Trophoblast cell (in vitro differentiated cells and primary cell): ENCODE measurements around the gene FASTK.

ENCODE experiments used
- DNase-seq, 2 donors: peaks; one replicate each; pipeline ENCODE4 v3.0.0-alpha.2; 2016
- H2AFZ ChIP-seq: 2 replicates; pipeline ENCODE4 v1.6.1; 2013; ENCODE audit warnings: low read length, moderate library complexity, mild to moderate bottlenecking; ENCODE audit not compliant: insufficient read depth, poor library complexity
- H2AK5ac ChIP-seq: 2 replicates; pipeline ENCODE4 v1.6.1; 2013; ENCODE audit warnings: mild to moderate bottlenecking, low read length
- H2BK120ac ChIP-seq: 2 replicates; pipeline ENCODE4 v1.6.1; 2013; ENCODE audit warnings: low read length, mild to moderate bottlenecking, moderate library complexity; ENCODE audit not compliant: insufficient read depth, poor library complexity
- H2BK12ac ChIP-seq: 2 replicates; pipeline ENCODE4 v1.6.1; 2013; ENCODE audit warnings: mild to moderate bottlenecking, low read length, moderate library complexity
- H2BK5ac ChIP-seq: 2 replicates; pipeline ENCODE4 v1.6.1; 2013; ENCODE audit warnings: low read length, low read depth, moderate library complexity, mild to moderate bottlenecking; ENCODE audit not compliant: poor library complexity
- H3K14ac ChIP-seq: 2 replicates; pipeline ENCODE4 v1.6.1; 2013; ENCODE audit warnings: mild to moderate bottlenecking, low read length
- H3K18ac ChIP-seq: 2 replicates; pipeline ENCODE4 v1.6.1; 2013; ENCODE audit warnings: mild to moderate bottlenecking, low read length
- H3K23ac ChIP-seq: 2 replicates; pipeline ENCODE4 v1.6.1; 2013; ENCODE audit warnings: low read length
- H3K27ac ChIP-seq: 2 replicates; pipeline ENCODE4 v1.5.1; 2013; ENCODE audit warnings: low read depth, mild to moderate bottlenecking, inconsistent platforms, low read length, moderate library complexity
- H3K27me3 ChIP-seq: 2 replicates; pipeline ENCODE4 v1.6.1; 2013; ENCODE audit warnings: inconsistent platforms, mild to moderate bottlenecking, low read length, moderate library complexity; ENCODE audit not compliant: insufficient read depth
- H3K36me3 ChIP-seq, 2 experiments: 1 replicate in 1 of 2; 2 replicates in 1 of 2; pipeline ENCODE4 v1.6.1; 2013; ENCODE audit warnings: low read length in 2 of 2, mild to moderate bottlenecking in 2 of 2, moderate library complexity in 1 of 2; ENCODE audit not compliant: insufficient read depth in 2 of 2, control insufficient read depth in 1 of 2
- H3K4ac ChIP-seq: 2 replicates; pipeline ENCODE4 v1.6.1; 2013; ENCODE audit warnings: low read depth, mild to moderate bottlenecking, low read length, moderate library complexity
- H3K4me1 ChIP-seq, 2 experiments: 1 replicate in 1 of 2; 2 replicates in 1 of 2; pipeline ENCODE4 v1.6.1; 2013; ENCODE audit warnings: low read length in 2 of 2, mild to moderate bottlenecking in 2 of 2, moderate library complexity in 1 of 2; ENCODE audit not compliant: insufficient read depth in 2 of 2, control insufficient read depth in 1 of 2
- H3K4me2 ChIP-seq: 2 replicates; pipeline ENCODE4 v1.6.1; 2013; ENCODE audit warnings: inconsistent platforms, mild to moderate bottlenecking, low read length, moderate library complexity
- H3K4me3 ChIP-seq: 2 replicates; pipeline ENCODE4 v1.5.1; 2013; ENCODE audit warnings: mild to moderate bottlenecking, low read depth, low read length, inconsistent platforms
- H3K79me1 ChIP-seq: one replicate; pipeline ENCODE4 v1.6.1; 2013; ENCODE audit warnings: low read length
- H3K79me2 ChIP-seq: 2 replicates; pipeline ENCODE4 v1.6.1; 2013; ENCODE audit warnings: low read length, mild to moderate bottlenecking; ENCODE audit not compliant: control insufficient read depth, insufficient read depth, poor library complexity
- H3K9ac ChIP-seq: 2 replicates; pipeline ENCODE4 v1.6.1; 2013; ENCODE audit warnings: mild to moderate bottlenecking, low read length
- H3K9me3 ChIP-seq: 2 replicates; pipeline ENCODE4 v1.6.1; 2013; ENCODE audit warnings: low read depth, mild to moderate bottlenecking, control low read depth, inconsistent platforms, low read length; ENCODE audit not compliant: insufficient read depth
- H4K12ac ChIP-seq: 2 replicates; pipeline ENCODE4 v1.6.1; 2013; ENCODE audit warnings: low read depth, mild to moderate bottlenecking, low read length, moderate library complexity
- H4K8ac ChIP-seq: 2 replicates; pipeline ENCODE4 v1.6.1; 2013; ENCODE audit warnings: low read depth, mild to moderate bottlenecking, low read length, moderate library complexity
- H4K91ac ChIP-seq: one replicate; pipeline ENCODE4 v1.6.1; 2013; ENCODE audit warnings: low read depth, mild to moderate bottlenecking, low read length, moderate library complexity
- WGBS: extraction: QIAGEN DNeasy Blood & Tissue Kit; methylation state at CpG from one replicate; pipeline ENCODE4 v1.1.7; 2013; ENCODE audit warnings: missing lambda C conversion rate; ENCODE audit not compliant: insufficient read length, insufficient coverage; ENCODE audit errors: extremely low coverage; 5-methylcytosine and 5-hydroxymethylcytosine counted together

The FASTK gene

DNA sequence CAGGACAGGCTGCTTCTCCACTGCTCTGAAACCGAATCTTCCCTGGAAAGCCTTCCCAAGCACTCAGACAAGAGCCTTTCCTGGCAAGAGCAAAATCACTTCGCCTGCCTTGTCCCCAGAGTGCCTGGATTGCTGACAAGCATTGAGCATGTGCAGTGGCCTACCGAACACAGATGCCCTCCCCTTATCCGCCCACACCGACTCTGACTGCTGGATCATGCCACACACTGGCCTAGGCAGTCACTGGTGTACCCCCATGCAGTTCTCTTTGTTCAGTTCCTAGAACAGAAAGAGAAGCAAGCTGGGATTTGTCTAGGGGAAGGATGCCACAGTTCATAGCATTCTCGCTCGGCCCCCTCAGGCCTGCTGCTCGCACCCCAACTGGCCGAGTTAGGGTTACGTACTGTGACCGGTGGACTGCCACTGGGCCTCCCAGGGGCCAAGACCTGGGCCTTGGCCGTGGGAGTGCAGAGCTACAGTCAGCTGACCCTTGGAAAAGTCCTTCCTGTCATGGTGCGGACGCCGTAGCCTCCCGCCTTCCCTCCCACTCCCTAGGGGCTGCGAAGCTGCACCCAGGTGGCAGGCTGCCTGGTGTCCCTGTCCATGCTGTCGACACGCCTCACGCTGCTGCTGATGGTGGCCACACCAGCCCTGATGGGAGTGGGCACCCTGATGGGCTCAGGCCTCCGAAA, 45.4 kb downstream of the FASTK start:
- Histone ChIP-seq H3K4me3 (no peak overlapping the region), H3K4me2 (no peak overlapping the region), H3K4ac (no peak overlapping the region), H2BK12ac (no peak overlapping the region), H3K79me2 (no peaks in the 10 kb centered on the region), H3K9me3 (peaks cover 1% of the 10 kb centered on the region), H4K91ac (no peak overlapping the region), H3K79me1 (peaks cover 11% of the 10 kb centered on the region), H3K23ac (no peak overlapping the region), H2AFZ (no peak overlapping the region), H4K12ac (no peak overlapping the region), H3K4me1 (peaks cover 17 to 19% of the 10 kb centered on the region in 2 experiments), H4K8ac (no peak overlapping the region), H2BK5ac (no peak overlapping the region), H2BK120ac (no peak overlapping the region), H3K18ac (no peak overlapping the region), H3K9ac (no peak overlapping the region), H2AK5ac (no peak overlapping the region), H3K27ac (no peak overlapping the region), H3K27me3 (no peaks in the 10 kb centered on the region), H3K36me3 (peaks cover 38 to 45% of the 10 kb centered on the region in 2 experiments), H3K14ac (no peak overlapping the region)
- WGBS, result no CpG with 5 or more reads among the region's 21 CpGs
- DNase-seq, result no peak

DNA sequence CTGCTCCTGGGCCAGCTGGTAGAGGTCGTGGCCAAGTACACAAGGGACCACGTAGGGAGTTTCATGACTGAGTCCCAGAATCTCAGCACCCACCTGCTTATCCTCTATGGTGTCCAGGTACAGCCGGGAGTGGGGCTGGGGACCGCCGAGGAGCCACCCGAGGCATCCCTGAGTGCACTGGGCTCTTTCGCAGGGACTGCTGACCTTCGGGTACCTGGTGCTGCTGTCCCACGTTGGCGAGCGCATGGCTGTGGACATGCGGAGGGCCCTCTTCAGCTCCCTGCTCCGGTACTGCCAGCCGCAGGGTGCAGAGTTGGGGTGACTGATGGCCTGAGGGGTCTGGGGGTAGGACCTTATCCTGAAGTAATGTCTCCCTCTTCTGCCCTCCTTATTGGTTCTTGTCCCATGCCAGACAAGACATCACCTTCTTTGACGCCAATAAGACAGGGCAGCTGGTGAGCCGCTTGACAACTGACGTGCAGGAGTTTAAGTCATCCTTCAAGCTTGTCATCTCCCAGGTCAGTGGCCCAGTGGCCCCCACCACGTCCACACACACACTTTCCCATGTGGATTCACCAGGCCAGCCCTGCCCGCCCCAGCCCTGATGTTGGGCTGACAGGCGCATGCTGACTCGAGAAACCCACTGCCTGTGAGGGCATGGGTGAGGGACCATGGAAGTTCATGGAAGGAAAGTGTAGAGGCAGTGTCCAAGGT, 46.1 kb downstream of the FASTK start:
- Histone ChIP-seq H3K9ac (no peak overlapping the region), H3K9me3 (peaks cover 1% of the 10 kb centered on the region), H2AFZ (no peak overlapping the region), H2BK12ac (no peak overlapping the region), H2BK5ac (no peak overlapping the region), H4K91ac (no peak overlapping the region), H3K18ac (no peak overlapping the region), H3K4me3 (no peak overlapping the region), H3K23ac (no peak overlapping the region), H3K4me1 (peaks cover 10 to 13% of the 10 kb centered on the region in 2 experiments), H3K79me2 (no peaks in the 10 kb centered on the region), H3K27ac (no peak overlapping the region), H4K12ac (no peak overlapping the region), H4K8ac (no peak overlapping the region), H3K27me3 (no peaks in the 10 kb centered on the region), H2BK120ac (no peak overlapping the region), H2AK5ac (no peak overlapping the region), H3K14ac (no peak overlapping the region), H3K36me3 (peaks cover 38 to 45% of the 10 kb centered on the region in 2 experiments), H3K4ac (no peak overlapping the region), H3K4me2 (no peak overlapping the region), H3K79me1 (peaks cover 7% of the 10 kb centered on the region)
- DNase-seq, result no peak
- no CpG with 5 or more reads among the region's 21 CpGs for whole genome bisulfite sequencing

DNA sequence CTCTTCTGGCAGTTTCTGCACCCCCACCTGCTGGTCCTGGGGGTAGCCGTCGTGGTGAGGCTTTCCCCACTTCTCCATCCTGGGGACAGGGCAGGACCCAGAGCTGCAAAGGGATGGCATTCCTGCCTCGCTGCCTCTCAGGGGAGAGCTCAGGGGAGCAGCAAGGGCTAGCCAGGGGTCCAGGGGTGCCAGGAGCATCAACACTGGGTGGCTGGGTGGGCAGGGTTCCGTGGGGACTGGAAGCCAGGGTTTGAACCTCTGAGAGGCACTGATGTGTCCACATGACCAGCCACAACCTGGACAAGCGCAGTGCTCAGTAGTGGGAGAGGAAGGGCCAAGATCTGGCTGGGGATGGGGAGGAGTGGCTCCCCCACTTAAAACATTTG, 46.8 kb downstream of the FASTK start:
- no peak overlapping the region for H2AFZ ChIP-seq
- no peak overlapping the region for H3K4me3 ChIP-seq
- no peak overlapping the region for H3K14ac ChIP-seq
- H3K79me1 ChIP-seq, result peaks cover 5% of the 10 kb centered on the region
- DNase-seq, result no peak
- WGBS, result no CpG with 5 or more reads among the region's 5 CpGs
- no peak overlapping the region for H3K23ac ChIP-seq
- no peak overlapping the region for H4K12ac ChIP-seq
- no peak overlapping the region for H3K4me2 ChIP-seq
- peaks cover 1% of the 10 kb centered on the region for H3K9me3 ChIP-seq
- H2BK120ac ChIP-seq, result no peak overlapping the region
- no peaks in the 10 kb centered on the region for H3K27me3 ChIP-seq
- H3K79me2 ChIP-seq, result no peaks in the 10 kb centered on the region
- H2AK5ac ChIP-seq, result no peak overlapping the region
- H2BK5ac ChIP-seq, result no peak overlapping the region
- H3K27ac ChIP-seq, result no peak overlapping the region
- H3K9ac ChIP-seq, result no peak overlapping the region
- H3K4me1 ChIP-seq, result peaks cover 5 to 8% of the 10 kb centered on the region in 2 experiments
- no peak overlapping the region for H3K4ac ChIP-seq
- no peak overlapping the region for H4K91ac ChIP-seq
- H4K8ac ChIP-seq, result no peak overlapping the region
- H3K18ac ChIP-seq, result no peak overlapping the region
- H2BK12ac ChIP-seq, result no peak overlapping the region
- H3K36me3 ChIP-seq, result peaks cover 38 to 45% of the 10 kb centered on the region in 2 experiments

DNA sequence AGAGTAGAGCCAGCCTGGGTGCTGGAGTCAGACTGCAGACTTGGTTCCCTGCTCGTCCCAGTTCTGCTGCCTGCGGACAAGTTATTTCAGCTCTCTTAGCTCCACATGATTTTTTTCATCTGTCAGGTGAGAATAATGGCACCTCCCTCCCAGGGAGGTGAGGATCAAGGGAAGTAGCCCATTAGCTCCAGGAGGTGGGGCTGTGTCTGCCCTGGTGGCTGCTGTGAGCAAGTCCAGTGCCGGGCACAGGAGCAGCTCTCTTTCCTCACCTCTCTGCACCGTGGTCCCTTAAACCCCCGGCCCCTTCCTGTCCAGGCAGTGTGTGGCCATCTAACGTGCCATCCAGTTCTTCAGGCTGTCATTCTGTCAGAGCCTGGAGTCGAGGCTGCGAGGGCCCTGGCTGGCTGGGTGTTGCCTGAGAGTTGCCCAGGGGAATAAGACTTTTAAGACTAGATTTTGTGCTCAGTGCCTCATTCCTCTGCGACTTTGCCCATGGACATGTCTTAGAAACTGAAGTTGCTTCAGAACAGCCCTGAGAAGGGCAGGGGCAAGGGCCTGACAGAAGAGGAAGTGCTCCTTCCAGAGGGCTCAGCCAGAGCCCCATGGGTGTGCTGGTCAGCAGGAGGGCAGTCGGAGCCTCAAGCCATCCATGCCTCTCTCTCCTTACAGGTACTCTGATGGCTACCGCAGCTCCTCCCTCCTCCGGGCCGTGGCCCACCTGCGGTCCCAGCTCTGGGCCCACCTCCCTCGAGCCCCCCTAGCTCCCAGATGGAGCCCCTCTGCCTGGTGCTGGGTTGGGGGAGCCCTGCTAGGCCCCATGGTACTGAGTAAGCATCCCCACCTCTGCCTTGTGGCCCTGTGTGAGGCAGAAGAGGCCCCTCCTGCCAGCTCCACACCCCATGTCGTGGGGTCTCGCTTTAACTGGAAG, 47.4 kb downstream of the FASTK start:
- Histone ChIP-seq H3K36me3 (peaks cover 38 to 45% of the 10 kb centered on the region in 2 experiments), H3K4me1 (peaks cover 0 to 3% of the 10 kb centered on the region in 2 experiments), H2BK5ac (no peak overlapping the region), H3K4me3 (no peak overlapping the region), H2AK5ac (no peak overlapping the region), H2AFZ (no peak overlapping the region), H4K91ac (no peak overlapping the region), H3K27me3 (no peaks in the 10 kb centered on the region), H4K8ac (no peak overlapping the region), H3K4me2 (no peak overlapping the region), H3K79me1 (peaks cover 7% of the 10 kb centered on the region), H3K27ac (no peak overlapping the region), H2BK12ac (no peak overlapping the region), H2BK120ac (no peak overlapping the region), H3K9ac (no peak overlapping the region), H3K79me2 (peaks cover 2% of the 10 kb centered on the region), H3K23ac (no peak overlapping the region), H3K4ac (no peak overlapping the region), H4K12ac (no peak overlapping the region), H3K18ac (no peak overlapping the region), H3K9me3 (peaks cover 1% of the 10 kb centered on the region), H3K14ac (no peak overlapping the region)
- DNase-seq, result no peak
- WGBS, result no CpG with 5 or more reads among the region's 17 CpGs
